Measurements from ENCODE around the gene NUTF2. TPM values are rescaled to one million over a fixed set of nuclear protein-coding genes. Genes with fewer than 3 reads are reported as not detected.
"Not testable (repeated sequence)": the region's sequence is repeated elsewhere in the genome, so short reads cannot be mapped to it uniquely, and the experiment has no call there.

Gene NUTF2
- polyA plus RNA-seq, 1 donor = 120 TPM

DNA sequence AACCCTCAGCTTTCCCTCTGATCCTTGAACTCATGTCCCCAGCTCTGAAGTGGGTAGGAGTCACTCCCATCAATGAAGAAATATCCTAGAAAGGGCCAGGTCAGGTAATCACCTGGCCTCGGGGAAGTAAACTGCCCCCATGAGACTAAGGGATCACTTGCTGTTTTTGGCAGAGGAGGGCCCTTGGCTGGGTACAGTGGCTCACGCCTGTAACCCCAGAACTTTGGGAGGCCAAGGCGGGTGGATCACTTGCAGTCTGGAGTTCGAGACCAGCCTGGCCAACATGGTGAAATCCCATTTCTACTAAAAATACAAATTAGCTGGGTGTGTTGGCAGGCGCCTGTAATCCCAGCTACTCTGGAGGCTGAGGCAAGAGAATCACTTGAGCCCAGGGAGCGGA is 17.3 kb downstream of the NUTF2 start:
- DNase-seq (ENCODE audit: low read depth) = not testable (repeated sequence)

DNA sequence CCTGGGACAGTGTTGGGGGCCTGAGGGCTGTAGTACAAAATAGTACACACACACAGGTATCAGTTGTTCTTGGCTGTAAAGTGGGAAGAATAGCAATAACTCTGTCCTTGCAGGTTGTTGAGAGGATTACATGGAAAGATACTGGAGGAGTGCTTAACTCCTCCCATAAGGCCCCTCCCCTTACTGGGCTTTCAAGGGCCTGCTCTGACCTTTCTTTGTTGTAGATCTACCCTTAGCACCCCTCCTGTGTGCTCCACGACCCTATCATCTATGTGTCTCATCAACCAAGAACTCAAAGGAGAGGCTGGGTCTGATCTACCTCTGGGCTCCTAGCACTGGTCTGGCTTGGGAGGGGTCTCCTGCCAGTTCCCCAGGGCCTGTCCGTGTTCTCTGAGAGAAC is 17.9 kb downstream of the NUTF2 start:
- DNase-seq (ENCODE audit: low read depth) = no peak

DNA sequence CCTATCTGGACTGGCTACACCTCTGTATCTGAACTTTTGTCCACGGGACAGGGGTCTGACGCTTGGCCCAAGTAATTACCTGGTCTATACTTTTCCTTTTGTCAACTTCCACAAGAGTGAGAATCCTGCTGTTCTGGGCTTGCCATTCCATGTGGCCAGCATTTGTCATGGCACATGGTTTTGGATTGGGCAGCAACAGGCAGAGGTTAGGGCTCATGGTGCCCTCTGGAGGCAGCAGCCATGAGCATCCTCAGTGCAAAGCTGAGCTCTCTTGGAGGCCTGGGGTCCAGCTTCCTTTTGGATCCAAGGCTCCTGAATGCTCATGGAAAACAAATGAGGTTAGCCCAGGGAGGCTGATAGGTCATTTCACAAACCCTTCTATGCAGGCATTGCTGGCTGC is 18.6 kb downstream of the NUTF2 start:
- no peak for DNase-seq (ENCODE audit: low read depth)

DNA sequence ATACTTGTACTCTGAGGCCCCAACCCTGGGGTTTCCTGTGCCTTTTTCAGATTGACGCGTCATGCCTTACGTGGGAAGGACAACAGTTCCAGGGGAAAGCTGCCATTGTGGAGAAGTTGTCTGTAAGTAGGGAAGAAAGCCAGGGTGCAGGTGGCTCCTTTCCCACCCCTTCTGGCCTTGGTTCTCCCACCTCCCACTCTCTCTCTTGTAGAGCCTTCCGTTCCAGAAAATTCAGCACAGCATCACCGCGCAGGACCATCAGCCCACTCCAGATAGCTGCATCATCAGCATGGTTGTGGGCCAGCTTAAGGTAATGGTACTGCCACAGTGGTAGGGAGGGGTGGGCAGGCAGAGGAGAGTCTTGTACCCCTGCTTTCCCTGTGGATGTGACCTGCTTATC is 21.6 kb downstream of the NUTF2 start:
- no peak for DNase-seq (ENCODE audit: low read depth)

DNA sequence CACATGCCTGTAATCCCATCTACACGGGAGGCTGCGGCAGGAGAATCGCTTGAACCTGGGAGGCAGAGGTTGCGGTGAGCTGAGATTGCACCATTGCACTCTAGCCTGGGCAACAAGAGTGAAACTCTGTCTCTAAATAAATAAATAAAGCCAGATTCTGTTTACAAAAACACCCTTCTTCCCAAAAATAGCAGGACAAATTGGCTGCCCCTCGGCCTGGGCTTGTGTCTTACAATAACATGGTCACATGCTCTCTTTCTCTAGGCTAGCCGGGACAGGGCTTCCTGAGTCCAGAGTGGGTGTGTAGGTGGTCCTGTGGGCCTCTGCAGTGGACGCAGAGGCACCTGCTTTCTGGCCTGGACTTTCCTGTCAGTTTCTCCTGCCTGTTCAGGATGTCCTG is 22.9 kb downstream of the NUTF2 start:
- no peak for DNase-seq (ENCODE audit: low read depth)

DNA sequence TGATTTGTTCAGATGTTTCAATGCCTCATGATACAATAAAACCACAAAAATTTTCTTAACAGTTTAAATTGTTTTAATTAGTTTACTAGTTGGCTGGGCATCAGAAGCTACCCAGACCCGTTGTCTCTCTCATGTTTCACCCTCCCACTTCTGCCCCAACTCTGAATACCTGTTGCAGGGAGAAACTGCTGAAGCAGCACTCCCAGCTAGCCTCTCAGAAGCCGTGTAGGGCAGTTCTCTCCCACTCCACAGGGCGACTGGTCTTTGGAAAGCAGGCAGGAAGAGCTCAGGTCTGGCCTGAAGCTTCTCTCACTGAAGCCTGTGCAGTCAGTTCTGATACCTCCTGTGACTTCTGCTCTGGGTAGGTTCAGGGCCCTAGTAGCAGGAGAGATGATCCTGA is 24.5 kb downstream of the NUTF2 start:
- no peak for DNase-seq (ENCODE audit: low read depth)

DNA sequence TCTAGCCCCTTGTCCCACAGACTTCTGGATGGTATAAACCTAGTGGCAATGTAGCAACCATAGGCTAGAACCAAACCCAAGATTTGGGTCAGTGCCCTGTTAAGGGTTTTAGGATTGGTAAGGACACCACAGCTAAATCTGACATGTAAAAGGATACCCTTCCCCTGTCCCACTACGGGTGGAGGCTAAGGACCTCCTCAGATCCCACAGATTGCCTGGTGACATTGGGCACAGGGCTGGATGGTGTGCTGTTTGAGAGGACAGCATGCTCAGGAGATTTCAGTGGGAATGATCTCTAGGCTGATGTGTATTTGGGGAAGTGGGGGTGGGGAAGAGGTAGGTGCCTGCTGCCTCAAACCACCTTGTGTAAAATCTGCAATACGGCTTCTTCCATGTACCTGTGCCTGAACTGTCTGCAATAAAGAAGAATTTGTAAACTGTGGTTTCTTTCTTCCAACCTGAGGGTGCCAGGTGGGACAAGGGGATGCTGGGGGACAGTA is 25.4 kb downstream of the NUTF2 start:
- DNase-seq (ENCODE audit: low read depth) = no peak

DNA sequence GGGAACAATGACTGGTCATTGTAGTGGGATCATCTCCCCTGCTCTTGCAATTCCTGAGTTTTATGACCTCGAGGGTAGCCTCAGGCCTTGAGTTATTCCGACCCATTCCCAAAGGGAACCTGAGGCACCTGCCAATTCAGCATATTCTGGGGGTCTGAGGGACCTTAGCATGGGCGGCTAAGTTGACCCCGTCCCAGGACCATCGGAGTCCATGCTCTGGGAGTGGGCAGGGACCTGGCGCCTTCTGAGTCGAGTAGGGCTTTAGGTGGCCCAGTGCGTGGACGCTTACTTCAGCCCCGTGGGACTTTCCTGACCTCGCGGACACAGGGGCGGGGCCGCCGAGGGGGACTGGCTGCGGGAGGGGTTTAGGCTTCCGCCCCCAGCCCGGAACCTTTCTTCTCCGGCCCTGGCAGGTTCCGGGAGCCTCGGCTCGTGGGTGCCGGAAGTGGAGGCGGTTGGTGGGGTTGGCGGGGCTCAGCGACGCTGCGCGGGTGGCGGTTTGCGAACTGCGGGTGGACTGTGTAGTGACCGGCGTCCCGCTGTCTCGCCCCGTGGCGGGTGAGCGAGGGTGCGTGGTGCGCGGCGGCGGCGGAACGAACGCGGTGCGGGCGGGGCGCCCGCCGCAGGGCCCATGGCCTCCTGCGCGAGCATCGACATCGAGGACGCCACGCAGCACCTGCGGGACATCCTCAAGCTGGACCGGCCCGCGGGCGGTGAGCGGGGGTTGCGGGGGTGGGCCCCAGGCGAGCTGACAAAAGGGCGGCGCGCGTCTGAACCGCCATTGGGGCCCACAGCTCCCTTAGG is 26.1 kb downstream of the NUTF2 start, which contains the start of gene EDC4:
EDC4 (plus strand) TSS at position 422 of the 804 bp plus-strand sequence; CDS start at position 632, 210 bp downstream.
- DNase-seq (ENCODE audit: low read depth) = no peak

DNA sequence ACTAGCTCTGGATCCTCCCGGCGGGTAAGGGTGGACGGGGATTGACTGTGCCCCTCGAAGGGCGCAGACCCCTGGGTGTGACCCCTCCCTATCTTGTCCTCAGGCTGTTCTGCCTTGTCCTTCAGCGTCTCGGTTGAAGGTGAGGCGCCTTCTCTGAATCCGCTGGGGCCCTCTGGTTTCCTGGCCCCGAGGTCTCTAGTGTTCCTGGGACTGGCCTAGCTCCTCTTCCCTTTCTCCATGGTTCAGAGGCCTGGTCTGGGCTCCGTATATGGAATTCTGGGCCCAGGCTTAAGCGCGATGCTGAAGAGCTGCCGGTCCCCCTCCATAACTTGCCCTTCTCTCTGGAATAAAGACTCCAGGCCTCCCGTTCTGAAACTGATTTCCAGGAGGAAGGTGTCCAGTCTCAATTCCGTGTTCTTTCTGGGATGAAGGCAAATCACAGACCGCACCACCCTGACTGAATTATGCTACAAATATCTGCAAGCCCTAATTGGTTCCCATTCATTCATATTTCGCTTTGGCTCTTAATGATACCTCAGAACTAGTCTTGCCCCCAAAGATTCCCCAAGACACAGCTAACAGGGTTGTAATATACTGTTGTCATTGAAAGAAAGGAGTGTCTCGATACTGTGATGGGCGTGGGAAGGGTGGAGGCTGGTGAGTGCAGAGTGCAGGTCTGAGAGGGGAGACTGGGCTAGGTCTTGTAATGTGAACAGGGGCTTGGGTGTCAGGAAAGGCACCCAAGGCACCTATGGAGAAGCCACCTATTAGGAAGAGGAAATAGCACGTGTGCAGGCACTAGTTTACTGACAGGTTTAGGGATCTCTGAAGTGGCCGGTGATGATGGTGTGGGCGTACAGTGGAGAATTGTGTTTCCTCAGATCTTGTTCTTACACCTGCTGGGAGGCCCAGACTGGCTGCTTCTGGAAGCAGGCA is 27.0 kb downstream of the NUTF2 start:
- no peak for DNase-seq (ENCODE audit: low read depth)

DNA sequence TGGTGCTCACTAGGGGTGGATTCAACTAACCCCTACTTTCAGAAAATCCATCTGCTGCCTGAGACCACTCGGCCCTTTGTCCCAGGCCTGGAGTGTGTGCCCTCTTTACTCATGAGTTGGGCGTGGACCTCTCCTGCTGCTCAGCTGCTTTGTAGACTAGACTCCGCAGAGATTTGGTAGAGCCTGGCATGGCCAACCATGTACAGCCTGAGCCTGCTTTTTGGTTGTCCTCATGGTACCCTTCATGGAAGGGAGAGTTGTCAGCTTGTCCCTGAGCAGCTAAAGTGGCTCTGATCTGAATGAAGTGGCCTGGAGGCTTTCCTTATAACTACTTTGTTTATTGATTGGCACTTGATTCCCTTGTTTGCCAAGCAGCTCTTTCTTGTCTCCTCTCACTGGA is 27.6 kb downstream of the NUTF2 start:
- DNase-seq (ENCODE audit: low read depth) = no peak

DNA sequence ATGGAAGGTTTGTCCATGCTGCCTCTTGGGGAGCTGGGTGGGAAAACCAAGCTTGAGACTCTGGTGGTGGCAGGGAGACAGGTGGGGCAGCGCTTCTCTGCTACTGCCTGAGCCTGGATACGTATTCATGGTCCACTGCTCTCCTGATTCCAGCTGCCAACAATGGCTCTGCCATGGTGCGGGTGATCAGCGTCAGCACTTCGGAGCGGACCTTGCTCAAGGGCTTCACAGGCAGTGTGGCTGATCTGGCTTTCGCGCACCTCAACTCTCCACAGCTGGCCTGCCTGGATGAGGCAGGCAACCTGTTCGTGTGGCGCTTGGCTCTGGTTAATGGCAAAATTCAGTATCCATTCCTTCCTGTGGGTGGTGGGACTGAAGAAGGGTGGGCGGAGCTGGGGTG is 30.3 kb downstream of the NUTF2 start:
- no peak for DNase-seq (ENCODE audit: low read depth)

DNA sequence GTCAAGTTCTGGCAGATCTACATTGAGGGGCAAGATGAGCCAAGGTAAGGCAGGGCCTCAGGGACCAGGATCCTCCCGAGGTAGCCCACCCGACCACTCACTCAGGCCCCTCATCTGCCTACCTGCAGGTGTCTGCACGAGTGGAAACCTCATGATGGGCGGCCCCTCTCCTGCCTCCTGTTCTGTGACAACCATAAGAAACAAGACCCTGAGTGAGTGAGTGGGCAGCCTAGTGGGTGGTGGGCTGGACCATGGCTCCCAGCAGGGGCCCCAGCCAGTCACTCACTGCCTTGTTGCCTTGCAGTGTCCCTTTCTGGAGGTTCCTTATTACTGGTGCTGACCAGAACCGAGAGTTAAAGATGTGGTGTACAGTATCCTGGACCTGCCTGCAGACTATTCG is 31.5 kb downstream of the NUTF2 start:
- DNase-seq (ENCODE audit: low read depth) = no peak

DNA sequence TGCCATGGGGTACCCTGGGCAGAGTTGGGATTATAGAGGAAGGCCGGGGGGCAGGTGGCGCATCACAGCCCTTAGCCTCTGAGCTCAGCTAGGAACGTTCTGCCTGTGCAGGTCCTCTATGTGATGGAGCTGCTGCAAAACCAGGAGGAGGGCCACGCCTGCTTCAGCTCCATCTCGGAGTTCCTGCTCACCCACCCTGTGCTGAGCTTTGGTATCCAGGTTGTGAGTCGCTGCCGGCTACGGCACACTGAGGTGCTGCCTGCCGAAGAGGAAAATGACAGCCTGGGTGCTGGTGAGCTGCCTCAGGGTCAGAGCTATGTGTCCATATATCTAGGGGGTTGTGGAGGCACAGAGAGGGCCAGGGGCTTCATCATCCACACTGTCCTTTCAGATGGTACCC is 32.1 kb downstream of the NUTF2 start:
- DNase-seq (ENCODE audit: low read depth) = no peak

DNA sequence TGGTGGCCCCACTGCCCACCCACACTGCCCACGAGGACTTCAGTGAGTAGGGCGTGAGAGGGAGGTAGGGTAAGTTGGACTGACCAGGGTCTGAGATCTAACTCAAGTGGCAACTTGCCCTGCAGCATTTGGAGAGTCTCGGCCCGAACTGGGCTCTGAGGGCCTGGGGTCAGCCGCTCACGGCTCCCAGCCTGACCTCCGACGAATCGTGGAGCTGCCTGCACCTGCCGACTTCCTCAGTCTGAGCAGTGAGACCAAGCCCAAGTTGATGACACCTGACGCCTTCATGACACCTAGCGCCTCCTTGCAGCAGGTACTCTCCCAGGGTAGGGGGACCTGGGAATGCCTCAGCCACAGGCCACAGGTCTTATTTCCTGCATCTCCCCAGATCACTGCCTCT is 32.7 kb downstream of the NUTF2 start:
- DNase-seq (ENCODE audit: low read depth) = no peak

DNA sequence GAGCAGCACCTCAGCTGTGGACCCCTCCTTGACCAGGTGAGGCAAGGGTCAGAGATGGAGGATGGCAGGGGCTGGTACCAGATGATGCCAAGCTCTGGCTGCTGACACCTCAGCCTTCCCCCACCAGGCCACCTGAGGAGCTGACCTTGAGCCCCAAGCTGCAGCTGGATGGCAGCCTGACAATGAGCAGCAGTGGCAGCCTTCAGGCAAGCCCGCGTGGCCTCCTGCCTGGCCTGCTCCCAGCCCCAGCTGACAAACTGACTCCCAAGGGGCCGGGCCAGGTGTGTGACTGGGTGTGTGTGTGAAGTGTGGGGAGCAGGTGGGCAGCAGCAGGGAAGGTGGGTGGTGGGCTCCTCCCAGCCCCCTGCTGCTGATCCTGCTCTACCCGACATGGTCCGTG is 33.2 kb downstream of the NUTF2 start:
- no peak for DNase-seq (ENCODE audit: low read depth)

DNA sequence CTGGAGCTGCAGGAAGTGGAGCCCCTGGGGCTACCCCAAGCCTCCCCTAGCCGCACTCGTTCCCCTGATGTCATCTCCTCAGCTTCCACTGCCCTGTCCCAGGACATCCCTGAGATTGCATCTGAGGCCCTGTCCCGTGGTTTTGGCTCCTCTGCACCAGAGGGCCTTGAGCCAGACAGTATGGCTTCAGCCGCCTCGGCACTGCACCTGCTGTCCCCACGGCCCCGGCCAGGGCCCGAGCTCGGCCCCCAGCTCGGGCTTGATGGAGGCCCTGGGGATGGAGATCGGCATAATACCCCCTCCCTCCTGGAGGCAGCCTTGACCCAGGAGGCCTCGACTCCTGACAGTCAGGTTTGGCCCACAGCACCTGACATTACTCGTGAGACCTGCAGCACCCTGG is 33.9 kb downstream of the NUTF2 start:
- no peak for DNase-seq (ENCODE audit: low read depth)

DNA sequence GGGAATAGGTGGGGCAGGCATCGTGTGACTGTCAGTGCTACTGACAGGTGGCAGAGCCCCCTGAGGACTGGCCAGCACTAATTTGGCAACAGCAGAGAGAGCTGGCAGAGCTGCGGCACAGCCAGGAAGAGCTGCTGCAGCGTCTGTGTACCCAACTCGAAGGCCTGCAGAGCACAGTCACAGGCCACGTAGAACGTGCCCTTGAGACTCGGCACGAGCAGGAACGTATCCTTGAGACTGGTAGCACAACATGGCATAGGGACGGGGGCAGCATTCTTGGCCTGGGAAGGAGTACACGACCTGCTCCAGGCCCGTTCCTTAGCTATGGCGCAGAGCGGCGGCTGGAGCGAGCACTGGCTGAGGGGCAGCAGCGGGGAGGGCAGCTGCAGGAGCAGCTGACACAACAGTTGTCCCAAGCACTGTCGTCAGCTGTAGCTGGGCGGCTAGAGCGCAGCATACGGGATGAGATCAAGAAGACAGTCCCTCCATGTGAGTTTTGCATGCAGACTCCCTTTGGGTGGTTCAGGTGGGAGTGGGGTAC is 35.0 kb downstream of the NUTF2 start:
- no peak for DNase-seq (ENCODE audit: low read depth)

DNA sequence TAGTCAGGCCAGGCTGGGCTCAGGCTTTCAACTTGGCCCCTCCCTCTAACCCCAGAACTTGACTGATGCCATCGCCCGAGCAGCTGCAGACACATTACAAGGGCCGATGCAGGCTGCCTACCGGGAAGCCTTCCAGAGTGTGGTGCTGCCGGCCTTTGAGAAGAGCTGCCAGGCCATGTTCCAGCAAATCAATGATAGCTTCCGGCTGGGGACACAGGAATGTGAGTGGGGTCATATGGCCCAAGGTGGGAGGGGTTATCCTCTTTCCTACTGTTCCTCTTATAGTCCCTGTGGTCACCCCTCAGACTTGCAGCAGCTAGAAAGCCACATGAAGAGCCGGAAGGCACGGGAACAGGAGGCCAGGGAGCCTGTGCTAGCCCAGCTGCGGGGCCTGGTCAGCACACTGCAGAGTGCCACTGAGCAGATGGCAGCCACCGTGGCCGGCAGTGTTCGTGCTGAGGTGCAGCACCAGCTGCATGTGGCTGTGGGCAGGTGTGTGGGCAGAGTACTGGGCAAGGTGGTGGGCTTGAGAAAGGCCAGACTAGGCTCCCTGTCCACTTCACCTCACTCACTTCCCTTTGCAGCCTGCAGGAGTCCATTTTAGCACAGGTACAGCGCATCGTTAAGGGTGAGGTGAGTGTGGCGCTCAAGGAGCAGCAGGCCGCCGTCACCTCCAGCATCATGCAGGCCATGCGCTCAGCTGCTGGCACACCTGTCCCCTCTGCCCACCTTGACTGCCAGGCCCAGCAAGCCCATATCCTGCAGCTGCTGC is 35.8 kb downstream of the NUTF2 start:
- DNase-seq (ENCODE audit: low read depth) = no peak

DNA sequence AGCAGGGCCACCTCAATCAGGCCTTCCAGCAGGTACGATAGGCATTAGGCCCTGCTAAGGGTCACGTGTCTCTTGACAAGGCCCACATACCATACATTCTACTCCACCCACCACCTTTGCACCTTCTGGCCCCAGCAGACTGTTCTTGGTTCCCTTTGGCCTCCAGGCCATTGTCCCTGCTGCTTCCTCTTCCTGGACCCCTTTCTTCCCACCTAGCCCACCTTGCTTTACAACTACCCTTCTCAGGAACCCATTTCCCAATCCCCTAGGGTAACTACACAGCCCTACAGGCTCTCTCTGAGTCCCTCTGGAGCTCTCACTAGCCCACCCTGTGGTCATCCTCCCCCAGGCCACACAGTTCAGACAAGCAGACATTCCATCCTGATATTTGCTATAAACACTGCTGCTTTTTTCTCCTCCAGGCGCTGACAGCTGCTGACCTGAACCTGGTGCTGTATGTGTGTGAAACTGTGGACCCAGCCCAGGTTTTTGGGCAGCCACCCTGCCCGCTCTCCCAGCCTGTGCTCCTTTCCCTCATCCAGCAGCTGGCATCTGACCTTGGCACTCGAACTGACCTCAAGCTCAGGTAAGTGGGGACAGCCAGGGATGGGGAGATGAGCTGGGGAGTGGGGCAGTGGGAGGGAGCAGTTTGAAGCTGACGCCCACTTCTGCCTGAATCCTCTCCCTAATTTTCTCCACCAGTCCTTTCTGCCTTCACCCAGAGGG is 36.6 kb downstream of the NUTF2 start:
- DNase-seq (ENCODE audit: low read depth) = no peak

DNA sequence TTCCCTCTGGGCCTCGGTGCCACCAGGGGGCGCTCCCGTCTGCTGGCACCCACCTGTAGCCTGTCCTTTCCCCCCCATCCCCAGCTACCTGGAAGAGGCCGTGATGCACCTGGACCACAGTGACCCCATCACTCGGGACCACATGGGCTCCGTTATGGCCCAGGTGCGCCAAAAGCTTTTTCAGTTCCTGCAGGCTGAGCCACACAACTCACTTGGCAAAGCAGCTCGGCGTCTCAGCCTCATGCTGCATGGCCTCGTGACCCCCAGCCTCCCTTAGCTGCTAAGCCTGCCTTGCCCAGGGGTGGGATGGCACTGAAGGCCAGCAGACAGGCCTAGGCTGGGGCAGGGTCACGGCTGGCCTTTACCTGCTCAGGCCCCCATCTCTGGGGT is 37.1 kb downstream of the NUTF2 start:
- no peak for DNase-seq (ENCODE audit: low read depth)

DNA sequence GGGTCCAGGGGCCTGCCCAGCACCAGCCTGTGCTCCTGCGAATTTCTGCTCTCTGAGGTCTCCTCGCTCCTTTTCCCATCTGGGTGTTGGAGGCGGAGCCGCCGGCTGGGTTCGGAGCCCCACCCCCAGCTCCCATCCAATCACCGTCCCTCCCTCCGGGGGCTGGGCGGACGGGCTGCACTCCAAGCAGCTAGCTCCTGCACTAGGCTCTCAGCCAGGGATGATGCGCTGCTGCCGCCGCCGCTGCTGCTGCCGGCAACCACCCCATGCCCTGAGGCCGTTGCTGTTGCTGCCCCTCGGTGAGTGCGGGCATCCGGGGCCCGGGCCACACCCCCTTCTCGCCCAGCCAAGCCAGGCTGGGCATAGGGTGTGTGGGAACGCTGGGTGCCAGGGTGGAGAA is 38.0 kb downstream of the NUTF2 start, which contains the start of gene NRN1L:
NRN1L (plus strand) TSS at position 202 of the 400 bp plus-strand sequence; CDS start at position 221, 19 bp downstream.
- peak; percentile 63 for DNase-seq (ENCODE audit: low read depth)
